HUES6 (cell line): ENCODE data around the gene PFKP.

ENCODE experiments used
- H3K27ac ChIP-seq: 2 replicates; pipeline ENCODE4 v1.7.0; 2013; ENCODE audit warnings: low read depth, mild to moderate bottlenecking, low read length, inconsistent platforms
- H3K27me3 ChIP-seq: 2 replicates; pipeline ENCODE4 v1.6.1; 2013; ENCODE audit warnings: low read length; ENCODE audit not compliant: control insufficient read depth, insufficient read depth
- H3K36me3 ChIP-seq: 2 replicates; pipeline ENCODE4 v1.6.1; 2013; ENCODE audit warnings: low read length; ENCODE audit not compliant: control insufficient read depth, insufficient read depth
- H3K4me1 ChIP-seq: 2 replicates; pipeline ENCODE4 v1.6.1; 2013; ENCODE audit warnings: low read length; ENCODE audit not compliant: control insufficient read depth, insufficient read depth
- H3K4me3 ChIP-seq: 2 replicates; pipeline ENCODE4 v1.5.1; 2013; ENCODE audit warnings: low read depth, low read length
- H3K9ac ChIP-seq: one replicate; pipeline ENCODE4 v1.6.1; 2013; ENCODE audit warnings: mild to moderate bottlenecking, low read length
- H3K9me3 ChIP-seq: 2 replicates; pipeline ENCODE4 v1.6.1; 2013; ENCODE audit warnings: low read depth, low read length; ENCODE audit not compliant: control insufficient read depth, insufficient read depth

Gene PFKP

DNA sequence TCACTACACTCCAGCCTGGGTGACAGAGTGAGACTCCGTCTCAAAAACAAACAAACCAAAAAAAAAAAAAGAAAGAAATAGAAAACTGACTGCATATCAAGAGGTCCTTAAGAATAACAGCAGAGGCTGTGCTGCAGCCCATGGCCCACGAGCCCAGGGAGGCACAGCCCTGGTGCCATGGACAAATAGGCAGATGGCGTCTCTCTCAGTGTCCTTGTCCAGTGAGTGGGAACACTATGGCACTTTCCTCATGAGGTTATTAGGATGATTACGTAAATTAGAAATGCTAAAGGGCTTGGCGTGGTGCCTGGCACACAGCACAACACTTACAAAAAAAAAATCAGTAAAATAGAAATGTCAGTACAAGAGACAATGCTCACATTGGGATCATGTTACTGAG is 33.4 kb upstream of the PFKP start:
- peaks cover 7% of the 10 kb centered on the region; the same call in 1 of the 2 replicates for H3K9me3 ChIP-seq
- no peak overlapping the region for H3K27ac ChIP-seq
- no peak overlapping the region for H3K4me3 ChIP-seq
- H3K4me1 ChIP-seq: no peaks in the 10 kb centered on the region
- no peaks in the 10 kb centered on the region for H3K27me3 ChIP-seq
- no peak overlapping the region for H3K9ac ChIP-seq
- no peaks in the 10 kb centered on the region for H3K36me3 ChIP-seq

GRCh38 chr10:3034616-3035015 is 32.7 kb upstream of the PFKP start:
- Histone ChIP-seq H3K9ac (no peak overlapping the region), H3K27ac (no peak overlapping the region), H3K4me3 (no peak overlapping the region), H3K9me3 (peaks cover 11% of the 10 kb centered on the region; the same call in 1 of the 2 replicates), H3K36me3 (no peaks in the 10 kb centered on the region), H3K4me1 (no peaks in the 10 kb centered on the region), H3K27me3 (no peaks in the 10 kb centered on the region)

DNA sequence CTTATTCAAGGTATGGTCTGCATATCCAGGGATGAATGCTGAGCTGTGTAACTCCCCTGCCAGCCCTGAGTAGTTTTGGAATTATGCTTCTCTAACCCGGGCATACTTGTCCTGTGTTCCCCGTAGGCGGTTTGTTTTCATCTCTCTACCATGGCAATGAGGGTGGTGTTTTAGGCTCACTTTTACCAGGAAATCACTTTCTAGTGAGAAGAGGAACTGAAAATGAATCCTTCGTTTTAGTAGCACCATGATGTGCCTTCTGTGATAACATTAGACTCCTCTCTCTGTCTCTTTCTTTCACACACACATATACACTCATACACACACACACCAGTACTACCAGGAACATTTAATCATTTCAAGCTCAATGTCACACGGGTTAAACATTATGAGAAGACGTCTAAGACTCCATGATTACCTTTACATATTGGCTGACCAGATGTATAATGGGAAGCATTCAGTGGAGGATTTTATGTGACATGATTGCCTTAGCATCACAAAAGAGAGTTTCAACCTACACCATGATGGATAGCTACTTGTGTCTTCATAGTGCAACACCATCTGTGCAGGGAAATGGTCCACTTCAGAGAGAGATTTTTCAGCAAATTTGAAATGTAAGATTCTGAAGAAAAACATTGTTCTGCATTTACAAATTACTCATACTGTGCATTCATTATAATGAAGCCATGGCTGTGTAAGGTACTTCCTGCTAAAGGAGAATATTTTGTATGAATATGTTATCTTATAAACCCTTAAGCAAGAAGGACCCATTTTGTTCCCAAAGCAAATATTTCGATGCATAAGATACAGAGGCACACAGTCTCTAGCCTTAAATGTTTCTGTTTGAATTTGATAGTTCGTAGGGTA is 31.0 kb upstream of the PFKP start:
- H3K36me3 ChIP-seq: no peaks in the 10 kb centered on the region
- no peaks in the 10 kb centered on the region for H3K4me1 ChIP-seq
- peaks cover 14% of the 10 kb centered on the region; the same call in 1 of the 2 replicates for H3K9me3 ChIP-seq
- H3K9ac ChIP-seq: no peak overlapping the region
- H3K4me3 ChIP-seq: no peak overlapping the region
- H3K27me3 ChIP-seq: no peaks in the 10 kb centered on the region
- no peak overlapping the region for H3K27ac ChIP-seq

DNA sequence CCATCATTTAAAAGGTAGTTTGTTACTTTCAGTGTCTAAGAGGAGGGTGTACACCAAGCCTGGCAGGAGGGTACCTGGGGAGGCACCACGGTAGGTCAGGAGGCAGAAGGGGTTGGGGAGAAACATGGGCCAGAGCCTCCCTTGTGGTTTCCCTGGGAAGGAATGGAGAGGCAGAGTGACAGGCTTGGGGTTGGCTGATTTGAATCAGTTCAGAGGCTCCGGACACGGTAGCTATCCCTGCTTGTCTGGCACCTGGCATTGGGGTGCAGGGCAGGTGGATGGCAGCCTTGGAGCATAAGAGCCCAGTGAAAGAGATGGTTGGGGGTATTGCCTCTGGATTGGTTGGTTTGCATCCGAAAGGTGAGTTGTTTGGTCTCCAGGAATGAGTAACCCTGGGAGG is 30.2 kb upstream of the PFKP start:
- Histone ChIP-seq H3K36me3 (no peaks in the 10 kb centered on the region), H3K4me3 (no peak overlapping the region), H3K27me3 (no peaks in the 10 kb centered on the region), H3K9ac (no peak overlapping the region), H3K9me3 (peaks cover 14% of the 10 kb centered on the region; the same call in 1 of the 2 replicates), H3K4me1 (no peaks in the 10 kb centered on the region), H3K27ac (no peak overlapping the region)

- Histone ChIP-seq H3K9me3 (peaks cover 14% of the 10 kb centered on the region; the same call in 1 of the 2 replicates), H3K9ac (no peak overlapping the region), H3K4me1 (peaks cover 2% of the 10 kb centered on the region), H3K36me3 (no peaks in the 10 kb centered on the region), H3K27me3 (no peaks in the 10 kb centered on the region), H3K27ac (no peak overlapping the region), H3K4me3 (no peak overlapping the region)
These were observed 27.3 kb upstream of the PFKP start for GRCh38 chr10:3040069-3040468.

DNA sequence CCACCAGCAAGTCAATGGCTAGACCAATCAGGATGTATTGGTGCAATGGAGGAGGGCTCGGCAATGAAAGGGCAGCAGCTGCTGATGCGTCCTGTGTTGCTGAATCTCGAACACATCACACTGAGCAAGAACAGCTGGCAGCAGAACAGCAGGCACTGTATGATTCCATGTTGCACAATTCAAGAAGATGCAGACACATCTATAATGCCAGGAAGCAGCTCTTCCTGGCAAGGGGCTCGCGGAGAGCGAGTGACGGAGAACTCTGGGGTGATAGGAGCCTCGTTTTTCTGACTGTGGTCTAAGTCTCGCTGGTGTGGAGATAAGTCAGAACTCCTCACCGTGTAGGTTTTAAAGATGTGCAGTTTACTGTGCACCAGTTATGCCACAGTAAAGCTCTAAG is 24.8 kb upstream of the PFKP start:
- no peaks in the 10 kb centered on the region for H3K27me3 ChIP-seq
- no peak overlapping the region for H3K9ac ChIP-seq
- no peak overlapping the region for H3K4me3 ChIP-seq
- no peaks in the 10 kb centered on the region for H3K36me3 ChIP-seq
- peaks cover 23% of the 10 kb centered on the region for H3K4me1 ChIP-seq
- no peak overlapping the region for H3K27ac ChIP-seq
- peaks cover 14% of the 10 kb centered on the region; the same call in 1 of the 2 replicates for H3K9me3 ChIP-seq

DNA sequence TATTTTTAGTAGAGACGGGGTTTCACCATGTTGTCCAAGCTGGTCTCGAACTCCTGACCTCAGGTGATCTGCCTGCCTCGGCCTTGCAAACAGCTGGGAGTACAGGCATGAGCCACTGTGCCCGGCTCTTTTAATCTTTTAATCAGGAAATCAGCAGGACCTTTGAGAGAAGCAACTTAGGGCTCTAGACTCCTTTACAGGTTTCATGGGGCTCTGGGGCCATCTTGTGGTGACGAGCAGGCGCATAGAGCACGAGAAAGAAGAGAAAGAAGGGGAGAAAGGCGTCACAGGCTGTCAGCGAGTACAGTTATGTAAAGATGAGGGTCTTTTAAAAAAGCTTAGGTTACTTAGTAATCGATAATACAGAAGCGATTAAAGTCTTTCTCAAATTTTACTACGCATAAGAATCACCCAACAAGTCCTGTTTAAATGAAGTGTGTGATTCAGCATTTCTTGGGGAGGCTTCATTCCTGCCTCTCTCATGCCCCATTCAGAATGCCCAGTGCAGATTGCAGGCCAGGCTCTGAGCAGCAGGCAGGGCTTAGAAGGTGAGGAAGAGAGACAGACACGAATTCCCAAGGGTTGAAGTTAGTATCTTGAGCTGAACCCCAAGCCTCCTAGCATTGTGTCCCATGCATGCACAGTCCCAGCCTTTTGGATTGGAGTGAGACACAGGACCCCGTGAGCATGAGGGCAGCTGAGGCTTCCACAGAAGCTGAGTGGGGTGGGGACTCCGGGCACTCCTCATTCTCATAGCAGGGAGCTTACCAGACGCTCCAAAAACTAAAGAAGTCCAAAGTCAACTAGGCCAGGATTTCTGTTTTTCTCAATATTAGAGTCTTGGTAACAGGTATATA is 23.6 kb upstream of the PFKP start:
- Histone ChIP-seq H3K9ac (no peak overlapping the region), H3K27ac (no peak overlapping the region), H3K36me3 (no peaks in the 10 kb centered on the region), H3K4me1 (peaks cover 23% of the 10 kb centered on the region), H3K4me3 (no peak overlapping the region), H3K27me3 (no peaks in the 10 kb centered on the region), H3K9me3 (peaks cover 9% of the 10 kb centered on the region; the same call in 1 of the 2 replicates)

DNA sequence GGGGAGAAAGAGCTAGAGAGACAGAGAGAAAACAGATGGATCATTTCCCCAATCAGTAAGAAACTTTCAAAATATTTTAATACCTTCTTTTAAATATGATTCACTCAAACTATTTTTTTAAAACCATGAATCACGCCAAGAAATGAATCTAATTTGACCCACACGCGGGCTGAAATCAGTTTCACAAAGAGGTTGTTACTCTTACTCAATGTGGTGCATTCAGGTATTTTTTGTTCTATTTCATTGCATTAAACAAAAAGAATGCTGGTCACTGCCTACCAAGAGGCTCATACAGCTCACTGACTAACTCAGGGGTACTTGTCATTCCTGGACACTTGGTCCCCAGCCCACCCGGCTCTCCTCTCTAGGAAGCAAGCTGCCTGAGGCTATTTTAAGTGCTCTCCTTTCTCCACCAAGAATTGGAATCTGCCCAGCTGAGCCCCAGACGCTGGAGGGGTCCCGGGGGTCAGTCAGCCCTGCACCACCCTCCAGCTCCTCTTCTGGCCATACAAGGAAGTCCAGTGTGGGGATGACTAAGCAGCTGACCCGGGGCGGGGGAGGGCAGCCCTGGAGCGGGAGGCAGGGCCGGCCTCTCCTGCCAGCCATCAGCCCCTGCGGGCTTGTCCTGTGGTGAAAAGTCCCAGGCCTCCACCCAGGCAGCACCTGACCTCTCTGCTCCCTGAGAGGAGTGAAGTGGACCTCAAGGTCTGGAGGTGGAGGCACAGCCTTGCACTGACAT is 21.7 kb upstream of the PFKP start:
- H3K36me3 ChIP-seq: no peaks in the 10 kb centered on the region
- no peak overlapping the region for H3K4me3 ChIP-seq
- H3K27me3 ChIP-seq: no peaks in the 10 kb centered on the region
- H3K4me1 ChIP-seq: peaks cover 23% of the 10 kb centered on the region
- peak overlapping the region; percentile 31 for H3K9ac ChIP-seq
- H3K9me3 ChIP-seq: peaks cover 3% of the 10 kb centered on the region; the same call in 1 of the 2 replicates
- H3K27ac ChIP-seq: peak overlapping the region; percentile 25; the same call in 1 of the 2 replicates

- Histone ChIP-seq H3K36me3 (no peaks in the 10 kb centered on the region), H3K27me3 (no peaks in the 10 kb centered on the region), H3K9me3 (peaks cover 1% of the 10 kb centered on the region; the same call in 1 of the 2 replicates), H3K4me3 (no peak overlapping the region), H3K4me1 (peaks cover 23% of the 10 kb centered on the region), H3K9ac (peak overlapping the region; percentile 7), H3K27ac (no peak overlapping the region)
These were observed 21.1 kb upstream of the PFKP start for GRCh38 chr10:3046210-3046779.

- Histone ChIP-seq H3K4me1 (peaks cover 23% of the 10 kb centered on the region), H3K27me3 (no peaks in the 10 kb centered on the region), H3K9me3 (no peaks in the 10 kb centered on the region), H3K36me3 (no peaks in the 10 kb centered on the region), H3K4me3 (no peak overlapping the region), H3K9ac (no peak overlapping the region), H3K27ac (no peak overlapping the region)
These were observed 20.3 kb upstream of the PFKP start for GRCh38 chr10:3046981-3047547.
